Measurements from ENCODE around the gene BSG. TPM values are rescaled to one million over a fixed set of nuclear protein-coding genes. Genes with fewer than 3 reads are reported as not detected.

Gene BSG
- total RNA-seq, 4 donors from 2014 or later, result 182 to 408 (median 289) TPM

DNA sequence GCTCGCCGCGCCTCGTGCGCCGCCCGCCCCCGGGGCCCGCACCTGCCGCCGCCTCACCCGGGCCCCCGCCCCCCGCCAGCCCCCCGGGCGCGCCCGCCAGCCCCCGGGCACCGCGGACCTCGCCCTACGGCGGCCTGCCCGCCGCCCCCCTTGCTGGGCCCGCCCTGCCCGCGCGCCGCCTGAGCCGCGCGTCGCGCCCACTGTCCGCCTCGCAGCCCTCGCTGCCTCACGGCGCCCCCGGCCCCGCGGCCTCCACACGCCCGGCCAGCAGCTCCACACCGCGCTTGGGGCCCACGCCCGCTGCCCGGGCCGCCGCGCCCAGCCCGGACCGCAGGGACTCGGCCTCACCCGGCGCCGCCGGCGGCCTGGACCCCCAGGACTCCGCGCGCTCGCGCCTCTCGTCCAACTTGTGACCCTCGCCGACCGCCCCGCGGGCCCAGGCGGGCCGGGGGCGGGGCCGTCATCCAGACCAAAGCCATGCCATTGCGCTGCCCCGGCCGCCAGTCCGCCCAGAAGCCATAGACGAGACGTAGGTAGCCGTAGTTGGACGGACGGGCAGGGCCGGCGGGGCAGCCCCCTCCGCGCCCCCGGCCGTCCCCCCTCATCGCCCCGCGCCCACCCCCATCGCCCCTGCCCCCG is 43.8 kb downstream of the BSG start:
- Histone ChIP-seq H3K9me3 (no peaks in the 10 kb centered on the region), H3K27ac (no peak overlapping the region), H3K27me3 (peaks cover 0 to 30% (median 0%) of the 10 kb centered on the region in 4 donors), H3K4me1 (peaks cover 0 to 18% (median 9%) of the 10 kb centered on the region in 3 donors), H3K4me3 (peak overlapping the region in 2 of 4 donors; percentile 9 to 43), H3K36me3 (peaks cover 24 to 46% (median 36%) of the 10 kb centered on the region in 3 donors)
- no peak for DNase-seq
- intact Hi-C loops (cut with DNase I), result no loop called here
- TF ChIP-seq, protein P1, sequence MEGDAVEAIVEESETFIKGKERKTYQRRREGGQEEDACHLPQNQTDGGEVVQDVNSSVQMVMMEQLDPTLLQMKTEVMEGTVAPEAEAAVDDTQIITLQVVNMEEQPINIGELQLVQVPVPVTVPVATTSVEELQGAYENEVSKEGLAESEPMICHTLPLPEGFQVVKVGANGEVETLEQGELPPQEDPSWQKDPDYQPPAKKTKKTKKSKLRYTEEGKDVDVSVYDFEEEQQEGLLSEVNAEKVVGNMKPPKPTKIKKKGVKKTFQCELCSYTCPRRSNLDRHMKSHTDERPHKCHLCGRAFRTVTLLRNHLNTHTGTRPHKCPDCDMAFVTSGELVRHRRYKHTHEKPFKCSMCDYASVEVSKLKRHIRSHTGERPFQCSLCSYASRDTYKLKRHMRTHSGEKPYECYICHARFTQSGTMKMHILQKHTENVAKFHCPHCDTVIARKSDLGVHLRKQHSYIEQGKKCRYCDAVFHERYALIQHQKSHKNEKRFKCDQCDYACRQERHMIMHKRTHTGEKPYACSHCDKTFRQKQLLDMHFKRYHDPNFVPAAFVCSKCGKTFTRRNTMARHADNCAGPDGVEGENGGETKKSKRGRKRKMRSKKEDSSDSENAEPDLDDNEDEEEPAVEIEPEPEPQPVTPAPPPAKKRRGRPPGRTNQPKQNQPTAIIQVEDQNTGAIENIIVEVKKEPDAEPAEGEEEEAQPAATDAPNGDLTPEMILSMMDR (IDR thresholded peaks at IDR 0.05), result no peak
- no peak for TF ChIP-seq POLR2A (IDR thresholded peaks at IDR 0.05)
- 7% methylated on average over 3 of the region's 97 CpGs; no CpG with 5 or more reads in 1 of the 2 donors for WGBS, 2 donors

DNA sequence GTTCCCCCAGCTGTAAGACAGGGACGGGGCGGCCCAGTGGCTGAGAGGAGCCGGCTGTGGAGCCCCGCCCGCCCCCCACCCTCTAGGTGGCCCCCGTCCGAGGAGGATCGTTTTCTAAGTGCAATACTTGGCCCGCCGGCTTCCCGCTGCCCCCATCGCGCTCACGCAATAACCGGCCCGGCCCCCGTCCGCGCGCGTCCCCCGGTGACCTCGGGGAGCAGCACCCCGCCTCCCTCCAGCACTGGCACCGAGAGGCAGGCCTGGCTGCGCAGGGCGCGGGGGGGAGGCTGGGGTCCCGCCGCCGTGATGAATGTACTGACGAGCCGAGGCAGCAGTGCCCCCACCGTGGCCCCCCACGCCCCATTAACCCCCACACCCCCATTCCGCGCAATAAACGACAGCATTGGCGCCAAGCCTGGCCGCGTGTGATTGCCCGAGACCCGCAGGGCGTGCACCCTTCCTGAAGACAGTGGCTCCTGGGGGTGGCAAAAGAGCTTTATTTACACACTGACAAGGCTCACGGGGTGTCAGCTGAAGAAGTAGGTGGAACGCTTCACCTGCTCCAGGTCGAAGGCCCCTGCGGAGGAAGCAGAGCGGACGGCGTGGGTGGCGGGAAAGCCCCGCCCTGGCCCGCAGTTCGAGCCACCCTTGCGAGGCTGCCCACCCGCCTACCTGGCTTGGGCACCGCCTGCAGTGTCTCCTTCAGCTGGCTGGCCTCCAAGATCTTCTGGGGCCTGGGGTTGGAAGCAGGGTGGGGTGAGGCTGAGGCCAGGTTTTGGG is 44.5 kb downstream of the BSG start:
- intact Hi-C loops (cut with DNase I), result no loop called here
- peaks cover 0 to 14% (median 9%) of the 10 kb centered on the region in 3 donors for H3K4me1 ChIP-seq
- no CpG with 5 or more reads among the region's 58 CpGs for WGBS, 2 donors
- H3K27ac ChIP-seq, result no peak overlapping the region
- no peaks in the 10 kb centered on the region for H3K9me3 ChIP-seq
- TF ChIP-seq POLR2A (IDR thresholded peaks at IDR 0.05), result no peak
- TF ChIP-seq, protein P1 (IDR thresholded peaks at IDR 0.05), result no peak
- peak overlapping the region in 1 of 4 donors; percentile 9 for H3K4me3 ChIP-seq
- no peak for DNase-seq
- peaks cover 0 to 27% (median 0%) of the 10 kb centered on the region in 4 donors for H3K27me3 ChIP-seq
- H3K36me3 ChIP-seq, result peaks cover 25 to 54% (median 40%) of the 10 kb centered on the region in 3 donors

DNA sequence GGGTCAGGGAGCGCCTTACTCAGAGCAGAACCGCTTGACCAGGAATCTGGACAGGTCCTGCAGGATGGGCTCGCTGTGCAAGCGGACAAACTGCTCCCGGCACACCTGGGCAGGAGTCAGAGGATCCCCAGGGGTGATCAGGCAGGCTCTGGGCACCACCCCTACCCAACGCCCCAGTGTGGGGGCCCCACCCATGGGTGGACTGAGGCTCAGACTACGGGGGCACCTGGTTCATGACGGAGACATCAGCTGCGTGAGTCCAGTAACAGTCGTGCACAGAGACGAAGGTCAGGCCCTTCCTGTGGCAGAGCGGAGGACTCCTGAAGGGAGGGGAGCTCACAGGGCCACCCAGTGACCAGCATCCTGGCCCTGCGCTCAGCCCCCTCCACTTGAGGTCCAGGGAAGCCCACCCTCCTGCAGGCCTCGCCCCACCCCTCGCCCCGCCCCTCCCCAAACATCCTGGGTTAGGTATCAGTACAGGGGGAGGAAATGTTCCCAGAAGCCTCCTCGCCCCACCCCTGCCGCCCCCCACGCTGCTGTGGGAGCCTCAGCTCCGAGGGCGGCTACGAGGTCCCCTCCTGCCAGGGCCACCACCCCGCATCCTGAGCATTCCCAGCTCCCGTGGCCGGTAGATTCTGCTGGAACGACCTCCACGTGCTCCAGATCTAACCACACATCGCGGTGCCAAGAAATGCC is 45.3 kb downstream of the BSG start:
- intact Hi-C loops (cut with DNase I), result no loop called here
- TF ChIP-seq, protein P1 (IDR thresholded peaks at IDR 0.05), result no peak
- TF ChIP-seq POLR2A (IDR thresholded peaks at IDR 0.05), result no peak
- H3K4me3 ChIP-seq, result no peak overlapping the region
- peaks cover 0 to 26% (median 0%) of the 10 kb centered on the region in 4 donors for H3K27me3 ChIP-seq
- no peaks in the 10 kb centered on the region for H3K9me3 ChIP-seq
- H3K4me1 ChIP-seq, result peaks cover 0 to 14% (median 9%) of the 10 kb centered on the region in 3 donors
- H3K36me3 ChIP-seq, result peaks cover 33 to 62% (median 48%) of the 10 kb centered on the region in 3 donors
- DNase-seq, result no peak
- no peak overlapping the region for H3K27ac ChIP-seq
- WGBS, 2 donors, result 81 to 91% methylated on average over 5 to 8 of the region's 29 CpGs

DNA sequence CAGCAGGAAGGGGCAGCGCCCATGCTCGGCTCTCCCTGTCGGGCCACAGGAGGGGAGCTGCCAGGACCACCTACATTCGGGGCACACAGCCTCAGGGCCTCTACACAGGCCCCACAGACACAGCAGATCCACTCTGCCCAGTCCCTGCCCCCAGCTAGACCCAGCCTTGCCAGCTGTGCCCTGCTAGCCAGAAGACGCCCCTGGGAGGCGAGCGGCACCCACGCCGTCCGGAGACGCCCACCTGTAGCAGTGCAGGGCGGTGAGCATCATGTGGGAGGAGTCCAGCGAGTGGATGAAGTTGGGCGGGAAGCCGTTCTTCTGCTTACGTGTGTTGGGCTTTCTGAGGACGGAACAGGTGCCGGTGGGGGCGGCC is 45.8 kb downstream of the BSG start:
- 94 to 95% methylated on average over 3 to 6 of the region's 19 CpGs for WGBS, 2 donors
- peaks cover 0 to 16% (median 9%) of the 10 kb centered on the region in 3 donors for H3K4me1 ChIP-seq
- TF ChIP-seq, protein P1 (IDR thresholded peaks at IDR 0.05), result no peak
- TF ChIP-seq POLR2A (IDR thresholded peaks at IDR 0.05), result no peak
- no peaks in the 10 kb centered on the region for H3K9me3 ChIP-seq
- no peak for DNase-seq
- H3K27ac ChIP-seq, result no peak overlapping the region
- no peak overlapping the region for H3K4me3 ChIP-seq
- intact Hi-C loops (cut with DNase I), result no loop called here
- H3K27me3 ChIP-seq, result peaks cover 0 to 21% (median 0%) of the 10 kb centered on the region in 4 donors
- peaks cover 34 to 67% (median 51%) of the 10 kb centered on the region in 3 donors for H3K36me3 ChIP-seq
